Measurements from ENCODE around the gene CITED1.

GRCh38 chrX:72272868-72273267 is 32.8 kb downstream of the CITED1 start:
- TF ChIP-seq CTCF (IDR thresholded peaks at IDR 0.05; ENCODE audit: insufficient read depth, low read length, poor library complexity, severe bottlenecking) (no peak), EZH2phosphoT487 (conservative IDR thresholded peaks at IDR 0.05; ENCODE audit: low read length) (no peak)
